HG03045 (cell line): Measurements from ENCODE around the gene ETNK2.

ENCODE experiments used
- ATAC-seq: cut with Tn5 transposase; IDR thresholded peaks from one replicate; pipeline ENCODE4 v1.9.1; 2021; ENCODE audit warnings: mild to moderate bottlenecking, moderate library complexity; ENCODE audit not compliant: unreplicated experiment

Gene ETNK2, protein sequence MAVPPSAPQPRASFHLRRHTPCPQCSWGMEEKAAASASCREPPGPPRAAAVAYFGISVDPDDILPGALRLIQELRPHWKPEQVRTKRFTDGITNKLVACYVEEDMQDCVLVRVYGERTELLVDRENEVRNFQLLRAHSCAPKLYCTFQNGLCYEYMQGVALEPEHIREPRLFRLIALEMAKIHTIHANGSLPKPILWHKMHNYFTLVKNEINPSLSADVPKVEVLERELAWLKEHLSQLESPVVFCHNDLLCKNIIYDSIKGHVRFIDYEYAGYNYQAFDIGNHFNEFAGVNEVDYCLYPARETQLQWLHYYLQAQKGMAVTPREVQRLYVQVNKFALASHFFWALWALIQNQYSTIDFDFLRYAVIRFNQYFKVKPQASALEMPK

DNA sequence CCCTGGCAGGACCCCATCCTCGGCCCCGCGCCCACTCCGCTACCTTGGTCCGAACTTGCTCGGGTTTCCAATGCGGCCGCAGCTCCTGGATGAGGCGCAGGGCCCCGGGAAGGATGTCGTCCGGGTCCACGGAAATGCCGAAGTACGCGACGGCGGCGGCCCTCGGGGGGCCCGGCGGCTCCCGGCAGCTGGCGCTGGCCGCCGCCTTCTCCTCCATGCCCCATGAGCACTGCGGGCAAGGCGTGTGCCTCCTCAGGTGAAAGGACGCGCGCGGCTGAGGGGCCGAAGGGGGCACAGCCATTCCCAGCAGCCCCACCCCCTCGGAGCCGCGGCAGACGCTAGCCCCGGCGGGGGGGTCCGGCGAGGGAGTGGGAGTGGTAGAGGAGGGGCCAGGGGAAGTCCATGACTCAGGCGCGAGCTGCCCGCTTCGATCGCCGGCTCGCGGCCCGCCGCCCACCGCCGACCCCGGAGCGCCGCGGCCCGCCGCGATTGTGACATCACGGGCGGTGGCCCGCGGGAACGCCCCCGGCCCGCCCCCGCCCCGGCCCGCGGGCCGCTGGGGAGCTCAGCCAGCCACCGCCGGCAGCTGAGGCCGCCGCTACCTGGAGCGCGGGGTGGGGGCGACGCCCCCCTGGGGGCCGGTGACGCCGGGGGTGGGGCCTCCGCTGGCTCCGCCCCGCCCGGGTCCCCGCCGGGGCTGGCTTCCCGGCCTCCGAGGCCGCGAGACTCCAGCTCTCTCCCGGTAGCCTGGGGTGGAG lies at the start of gene ETNK2:
Gene ETNK2, minus strand, starts transcription at position 493 of the 758 bp plus-strand sequence. Its CDS starts 192 bp downstream, at position 301.
- ATAC-seq = no peak

DNA sequence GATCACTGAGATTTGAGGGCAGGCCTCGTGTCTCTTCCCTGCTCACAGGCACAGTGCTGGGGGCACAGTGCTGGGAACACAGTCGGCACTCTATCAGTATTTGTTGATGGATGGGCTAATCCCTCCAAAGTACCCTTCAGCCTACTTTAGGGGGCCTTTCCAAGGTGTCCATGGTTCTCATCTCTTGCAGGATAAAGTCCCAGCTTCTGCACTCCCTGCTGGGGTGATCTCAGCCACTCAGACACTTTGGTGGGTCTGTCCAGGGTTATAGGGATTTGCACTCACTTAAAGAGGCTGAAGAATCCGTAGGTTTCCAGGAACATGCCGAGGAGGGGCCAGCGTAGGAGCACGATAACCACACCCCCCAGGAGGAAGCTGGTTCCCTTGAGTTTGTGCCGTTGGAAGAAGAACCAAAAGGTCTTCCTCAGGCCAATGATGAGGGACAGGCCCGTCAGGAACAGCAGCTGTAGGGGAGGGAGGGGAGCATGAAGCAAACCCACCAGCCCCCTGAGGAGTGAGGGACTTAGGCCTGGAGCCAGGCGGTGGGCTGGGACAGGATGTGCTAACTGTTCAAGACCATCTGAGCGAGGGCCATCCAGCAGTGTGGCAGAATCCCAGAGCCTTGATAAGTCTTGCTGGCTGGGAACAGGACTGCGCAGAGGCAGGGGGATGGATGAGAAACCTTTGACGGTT lies 49.6 kb upstream of the ETNK2 start:
- ATAC-seq = no peak

DNA sequence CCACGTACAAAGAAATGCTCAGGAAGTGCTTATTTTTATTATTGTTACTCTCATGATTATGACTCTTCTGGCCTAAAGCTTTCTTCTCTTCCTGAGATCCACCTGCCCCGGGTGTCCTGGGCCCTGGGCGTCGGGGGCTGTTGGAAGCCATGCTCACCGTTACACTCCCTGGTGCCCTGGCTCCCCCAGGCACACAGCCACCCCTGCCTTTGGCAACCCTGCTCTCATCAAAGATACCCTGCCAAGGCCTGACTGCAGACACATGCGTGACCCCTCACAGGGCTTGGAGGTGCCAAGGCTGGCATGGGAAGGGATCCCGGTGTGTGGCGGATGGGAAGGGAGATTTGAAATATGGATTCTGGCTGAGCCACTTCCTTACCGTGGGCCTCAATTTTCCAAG lies 47.7 kb upstream of the ETNK2 start:
- no peak for ATAC-seq

DNA sequence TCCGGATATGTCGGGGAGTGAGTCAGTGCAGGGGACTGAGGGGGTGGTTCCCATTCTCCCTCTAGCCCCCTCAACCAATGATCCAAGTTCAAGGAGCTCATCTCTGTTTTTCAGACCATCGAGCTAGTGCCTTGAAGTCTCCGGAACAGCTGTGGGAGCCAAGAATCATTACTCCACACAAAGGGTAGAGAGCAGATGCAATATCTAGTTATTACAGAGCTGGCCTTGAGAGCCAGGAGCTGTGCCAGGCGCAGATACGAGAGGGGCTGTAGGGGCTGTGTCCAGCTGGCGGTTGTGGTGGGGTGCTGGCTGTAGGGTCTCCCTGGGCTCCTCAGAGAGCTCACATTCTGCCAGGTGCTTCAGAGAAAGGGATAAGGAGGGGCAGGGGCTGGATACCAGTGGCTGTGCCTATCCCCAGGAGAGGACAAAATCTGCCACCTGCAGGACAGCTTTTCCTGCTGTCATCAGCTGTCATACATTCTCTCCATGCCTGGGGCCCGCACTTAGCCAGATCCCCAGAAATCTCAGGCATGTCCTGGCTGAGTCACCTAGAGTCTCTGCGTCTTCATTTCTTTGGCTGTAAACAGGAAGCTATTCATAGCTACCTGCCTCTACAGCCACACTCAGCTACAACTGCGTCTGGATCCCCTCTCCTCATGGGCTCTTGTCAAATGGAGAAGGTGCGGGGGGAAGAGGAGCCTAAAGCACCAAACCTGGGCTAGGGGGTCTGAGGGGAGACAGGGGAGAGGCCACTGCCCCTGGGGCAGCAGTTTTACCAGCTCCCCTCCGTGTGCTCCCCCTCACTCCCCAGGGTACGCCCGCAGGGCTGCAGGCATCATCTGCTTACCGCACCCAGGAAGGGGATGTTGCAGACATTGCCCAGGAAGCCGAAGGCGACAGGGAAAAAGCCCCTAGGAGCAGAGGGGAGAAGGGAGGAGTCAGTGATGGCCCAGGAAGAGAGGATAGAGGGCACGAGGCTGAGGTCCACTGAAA lies 46.8 kb upstream of the ETNK2 start:
- ATAC-seq = no peak

DNA sequence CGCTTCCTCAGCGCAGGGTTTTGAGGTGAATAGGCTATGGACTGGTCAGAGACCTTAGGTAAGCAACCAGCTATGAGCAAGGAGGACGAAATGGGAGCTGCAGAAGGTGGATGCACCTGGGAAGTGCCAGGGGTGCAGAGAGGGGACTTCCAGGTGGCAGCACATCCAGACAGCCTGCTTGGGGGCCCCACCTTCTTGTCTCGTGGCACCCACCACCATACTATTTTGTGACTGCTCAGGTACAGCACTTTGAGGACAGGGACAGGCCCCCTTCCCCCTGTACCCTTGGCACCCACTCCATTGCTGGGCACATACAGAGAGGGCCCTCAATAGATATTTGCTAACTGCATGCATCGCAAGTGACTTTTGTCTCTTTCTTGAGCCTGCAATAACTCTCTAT lies 45.2 kb upstream of the ETNK2 start:
- no peak for ATAC-seq

DNA sequence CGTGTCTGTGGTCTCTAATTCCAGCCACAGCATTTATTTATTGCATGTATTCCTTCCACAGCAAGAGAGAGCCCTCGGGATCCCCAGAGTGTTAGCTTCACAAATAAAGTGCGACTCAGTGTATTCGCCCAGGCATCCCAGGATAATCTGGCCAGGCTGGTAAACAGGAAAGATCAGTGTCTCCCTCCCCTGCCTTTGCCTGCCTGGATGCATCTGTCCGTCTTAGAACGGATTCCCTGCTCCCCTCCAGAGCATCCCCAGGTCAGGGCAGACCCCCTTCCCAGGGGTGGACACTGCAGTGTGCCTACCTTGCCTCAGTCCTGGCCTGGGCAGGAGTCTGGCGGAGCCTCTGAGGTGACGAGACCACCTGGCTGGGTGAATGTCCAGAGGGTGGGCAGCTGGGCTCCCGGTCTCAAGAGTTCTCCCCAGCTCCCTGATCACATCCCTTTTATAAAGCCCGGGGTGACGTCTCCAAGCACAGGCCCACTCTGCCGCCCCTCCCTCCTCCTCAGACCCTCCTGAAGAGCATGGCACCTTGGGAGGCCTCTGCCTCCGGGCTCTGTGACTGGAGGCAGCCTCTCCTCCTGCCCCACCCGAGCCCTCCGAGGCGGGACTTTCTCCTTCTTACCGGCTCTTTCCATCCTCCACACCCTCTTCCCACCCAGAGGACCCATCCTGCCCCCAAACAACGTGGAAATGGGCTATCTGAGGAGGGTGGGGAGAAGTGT lies 44.4 kb upstream of the ETNK2 start, which contains the start of gene KISS1:
Gene KISS1, minus strand, starts transcription at position 424 of the 728 bp plus-strand sequence. CDS start 3,615 bp downstream, outside the sequence.
- ATAC-seq = no peak

DNA sequence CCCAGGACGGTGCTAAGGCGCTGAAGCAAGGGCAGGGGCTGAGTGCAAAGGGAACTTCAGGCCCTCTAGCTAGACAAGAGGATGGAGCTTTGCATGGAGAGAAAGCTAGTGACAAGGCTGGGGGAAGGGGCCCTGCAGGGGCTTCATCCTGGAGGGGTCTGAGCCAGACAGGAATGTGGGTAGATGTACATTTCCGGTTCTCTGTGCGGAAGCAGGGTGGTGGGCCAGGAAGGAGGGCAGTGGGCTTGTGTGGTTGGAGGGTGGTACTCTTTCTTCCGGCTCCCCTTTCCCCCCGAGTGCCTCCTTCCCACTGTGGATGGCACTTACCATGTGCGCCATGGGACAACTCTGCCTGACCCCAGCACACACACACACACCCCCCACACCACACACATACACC lies 42.9 kb upstream of the ETNK2 start:
- ATAC-seq = no peak

DNA sequence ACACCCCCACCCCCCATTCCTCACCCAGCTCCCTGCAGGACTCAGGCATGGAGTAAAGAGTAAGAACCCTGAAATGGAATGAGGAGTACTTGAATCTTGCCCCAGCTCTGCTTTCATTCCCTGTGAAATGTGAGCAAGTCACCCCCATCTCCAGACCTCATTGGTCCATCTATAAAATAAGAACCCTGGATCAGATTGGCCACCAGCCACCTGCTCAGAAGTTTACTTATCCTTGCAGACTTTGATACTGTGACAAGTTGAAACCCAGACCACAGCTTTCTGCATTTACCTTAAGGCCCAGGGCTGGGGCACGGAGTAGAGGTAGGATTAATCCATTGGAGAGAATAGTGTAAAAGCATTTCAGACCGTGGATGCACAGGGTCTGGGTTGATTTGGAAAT lies 42.2 kb upstream of the ETNK2 start:
- ATAC-seq = no peak

DNA sequence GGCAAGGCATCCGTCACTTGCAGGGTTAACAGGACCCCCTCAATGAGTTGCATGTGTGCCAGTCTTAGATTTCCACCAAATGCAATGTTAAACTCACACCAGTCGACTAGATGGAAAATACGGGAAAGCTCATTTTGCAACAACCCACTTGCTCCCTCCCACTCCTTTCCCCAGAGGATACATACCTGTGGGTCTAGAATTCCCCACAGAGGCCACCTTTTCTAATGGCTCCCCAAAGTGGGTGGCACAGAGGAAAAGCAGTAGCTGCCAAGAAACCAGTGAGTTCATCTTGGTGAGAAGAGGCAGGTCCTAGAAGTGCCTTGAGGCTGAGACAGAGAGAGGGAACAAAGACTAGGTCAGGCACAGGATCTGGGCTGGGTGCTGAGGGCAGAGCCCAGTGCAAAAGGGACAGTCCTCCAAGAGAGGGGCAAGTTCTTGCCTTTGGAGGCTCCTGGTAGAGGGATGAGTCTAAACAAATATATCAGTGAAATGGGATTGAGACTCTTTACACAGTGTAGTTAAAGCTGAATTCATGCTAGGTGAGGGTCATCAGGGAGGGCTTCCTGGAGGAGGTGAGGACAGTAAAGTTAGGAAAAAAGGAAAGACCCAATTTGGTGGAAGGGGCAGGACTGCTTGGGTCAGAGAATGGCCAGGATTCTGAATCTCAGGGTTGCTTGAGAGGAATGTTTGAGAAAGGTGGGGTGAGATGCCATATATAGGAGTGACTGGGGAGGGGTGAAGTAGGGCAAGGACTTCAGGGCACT lies 40.9 kb upstream of the ETNK2 start:
- no peak for ATAC-seq

DNA sequence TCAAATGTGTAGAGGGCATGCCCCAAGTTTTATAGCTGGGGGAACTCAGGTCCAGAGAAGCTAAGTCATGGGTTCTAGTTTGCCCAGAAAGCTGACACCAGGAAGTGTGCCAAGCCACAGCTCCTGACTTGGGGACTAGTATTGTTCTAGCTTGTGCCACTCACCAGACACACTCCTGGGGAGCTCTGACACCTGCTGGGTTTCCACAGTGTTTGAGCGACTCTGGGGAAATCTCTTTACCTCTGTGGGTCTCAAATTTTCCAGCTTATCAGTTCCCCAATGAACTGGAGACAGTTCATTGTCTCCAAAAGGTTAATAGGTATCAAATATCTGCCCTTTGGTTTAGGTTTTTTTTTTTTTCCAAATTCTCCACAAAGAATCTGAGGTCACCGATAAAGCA lies 40.2 kb upstream of the ETNK2 start:
- no peak for ATAC-seq

DNA sequence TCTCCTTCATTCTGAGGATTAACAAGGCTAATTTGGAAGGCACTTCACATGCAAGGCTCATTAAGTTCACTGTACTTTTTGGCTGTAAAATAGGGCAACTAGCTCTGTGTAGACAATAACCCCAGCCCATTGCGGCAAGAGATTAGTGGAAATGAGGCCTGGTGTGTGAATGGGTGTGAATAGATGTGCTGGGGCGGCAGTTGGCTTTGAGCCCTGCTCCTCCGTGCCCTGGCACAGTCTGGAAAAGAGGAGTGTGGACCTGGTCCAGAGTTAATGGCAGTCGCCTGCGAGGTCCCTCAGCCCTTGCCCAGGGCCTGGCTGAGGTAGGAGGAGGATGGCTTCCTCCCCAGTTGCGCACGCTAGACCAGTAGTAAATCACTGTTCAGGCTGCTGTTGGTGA lies 39.6 kb upstream of the ETNK2 start:
- no peak for ATAC-seq

DNA sequence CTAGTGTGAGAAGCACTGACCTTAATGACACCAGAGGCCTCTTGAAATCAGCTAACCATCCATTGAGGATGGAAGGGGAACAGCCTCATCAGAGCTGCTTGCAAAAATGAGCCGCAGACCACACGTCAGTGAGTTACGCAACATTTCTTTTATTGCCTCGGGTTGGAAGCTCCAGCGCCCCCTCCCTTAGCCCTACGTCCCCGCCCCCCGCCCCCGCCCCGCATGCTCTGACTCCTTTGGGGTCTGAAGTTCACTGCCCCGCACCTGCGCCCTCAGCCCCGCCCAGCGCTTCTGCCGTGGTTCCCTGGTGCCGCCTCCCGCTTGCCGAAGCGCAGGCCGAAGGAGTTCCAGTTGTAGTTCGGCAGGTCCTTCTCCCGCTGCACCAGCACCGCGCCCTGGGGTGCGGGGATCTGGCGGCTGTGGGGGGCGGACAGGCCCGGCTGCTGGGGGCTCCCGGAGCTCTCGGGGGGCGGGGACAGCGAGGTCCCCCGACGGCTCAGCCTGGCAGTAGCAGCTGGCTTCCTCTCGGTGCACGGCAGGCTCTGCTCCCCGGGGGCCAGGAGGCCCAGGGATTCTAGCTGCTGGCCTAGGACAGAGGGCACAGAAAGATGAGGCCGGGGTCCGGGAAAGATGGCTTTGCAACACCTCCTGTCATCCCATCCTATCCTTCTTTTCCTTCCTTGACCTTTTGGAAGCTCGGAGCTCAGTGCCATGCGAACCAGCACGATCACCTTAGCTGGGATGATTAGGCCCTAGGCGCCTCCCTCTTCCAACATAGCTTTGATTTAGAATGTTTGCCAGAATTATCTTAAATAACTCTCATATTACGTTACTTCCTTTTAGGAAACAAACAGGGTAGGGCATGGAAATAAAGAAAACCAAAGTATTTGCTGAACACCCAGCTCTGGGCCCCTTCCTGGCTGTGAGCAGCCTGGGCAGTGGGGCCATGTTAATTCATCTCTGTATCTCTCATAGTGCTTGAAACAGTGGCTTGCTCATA lies 38.7 kb upstream of the ETNK2 start:
- no peak for ATAC-seq

DNA sequence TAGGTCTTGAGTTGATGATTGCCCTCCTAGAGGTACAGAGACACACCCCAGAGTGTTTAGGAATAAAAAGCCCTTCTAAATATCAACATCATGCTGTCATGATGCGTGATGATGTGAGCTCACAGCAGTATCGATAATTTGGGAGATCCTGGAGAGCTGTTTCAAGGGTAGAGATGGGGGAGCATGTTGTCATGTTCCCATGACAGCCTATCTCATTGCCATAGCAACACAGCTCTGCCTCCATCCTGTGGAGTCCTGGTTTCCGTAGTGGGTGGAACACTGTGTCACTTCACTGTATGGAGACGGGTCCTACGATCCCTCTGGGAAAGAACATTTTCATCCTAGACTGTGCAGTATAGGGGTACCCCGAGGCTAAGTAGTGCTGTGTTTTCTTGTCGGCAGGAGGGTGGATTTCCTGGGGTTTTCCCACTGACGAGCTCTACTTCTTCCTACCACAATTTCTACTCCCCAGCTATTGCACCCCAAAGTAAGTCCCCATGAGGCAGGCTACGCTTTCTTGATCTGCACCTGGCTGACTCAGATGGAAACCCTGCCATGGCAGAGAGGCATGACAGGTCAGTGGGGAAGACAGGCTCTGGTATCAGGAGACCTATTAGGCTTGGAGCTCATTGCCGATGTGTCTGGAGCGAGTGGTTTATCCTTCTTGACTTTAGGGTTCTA lies 37.3 kb upstream of the ETNK2 start:
- no peak for ATAC-seq

DNA sequence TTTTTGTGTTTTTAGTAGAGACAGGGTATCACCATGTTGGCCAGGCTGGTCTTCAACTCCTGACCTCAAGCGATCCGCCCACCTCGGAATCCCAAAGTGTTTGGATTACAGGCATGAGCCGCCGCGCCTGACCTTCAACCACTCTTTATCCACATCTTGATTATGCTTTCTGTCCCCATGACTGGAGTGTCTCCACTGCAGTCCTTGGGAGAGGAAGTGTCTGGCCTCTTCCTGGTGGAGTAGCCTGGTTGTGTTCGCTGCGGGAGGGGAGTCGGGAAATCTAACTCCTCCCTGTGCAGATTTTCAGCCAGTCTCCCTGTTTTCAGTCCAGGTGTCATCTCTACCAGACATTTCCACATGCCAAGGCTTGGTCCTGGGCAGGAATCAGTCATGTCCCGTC lies 34.8 kb upstream of the ETNK2 start:
- no peak for ATAC-seq

DNA sequence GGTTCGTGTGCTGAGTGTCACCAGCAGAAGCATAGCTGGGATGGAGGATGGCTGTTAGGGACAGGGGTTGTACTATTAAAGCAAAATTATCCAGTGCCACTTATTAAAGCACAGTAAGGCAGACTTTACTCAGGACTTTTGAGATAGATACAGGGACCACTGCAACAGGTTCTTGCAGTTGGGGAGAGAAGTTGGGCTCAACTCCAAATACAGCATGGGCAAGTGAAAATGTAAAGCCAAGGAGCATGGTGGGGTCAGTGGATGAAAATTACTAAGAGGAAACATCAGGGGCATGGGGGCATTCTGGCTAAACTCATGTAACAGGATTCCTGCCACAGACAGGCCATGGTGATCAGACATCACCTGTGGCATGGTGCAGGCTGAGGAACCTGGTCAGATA lies 29.3 kb upstream of the ETNK2 start:
- no peak for ATAC-seq

DNA sequence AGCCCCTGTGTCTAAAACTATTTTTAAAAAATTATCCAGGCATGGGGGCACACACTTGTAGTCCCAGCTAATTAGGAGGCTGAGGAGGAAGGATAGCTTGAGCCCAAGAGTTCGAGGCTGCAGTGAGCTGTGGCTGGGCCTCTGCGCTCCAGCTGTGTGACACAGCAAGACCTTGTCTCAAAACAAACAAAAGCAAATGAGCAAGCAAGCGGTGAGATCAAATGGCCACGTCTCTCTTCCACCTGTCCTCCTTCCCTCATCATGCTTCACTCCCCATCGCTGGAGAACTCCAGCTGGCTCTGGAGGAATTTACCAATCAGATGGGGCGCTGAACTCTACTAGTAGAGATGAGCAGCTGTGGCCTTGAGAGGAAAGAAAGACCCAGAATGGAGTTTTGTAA lies 28.3 kb upstream of the ETNK2 start:
- ATAC-seq = no peak
